HCT116 (cell line): ENCODE measurements around the gene SLC38A3. TPM values are rescaled to one million over a fixed set of nuclear protein-coding genes. Genes with fewer than 3 reads are reported as not detected.

Experiments used
- ATAC-seq: fragments of 200-7000 bp; cut with Tn5 transposase; 2 replicates; pipeline ENCODE4 v1.9.1; 2020; ENCODE audit warnings: mild to moderate bottlenecking, moderate library complexity
- BruUV-seq: library from RNA; stranded (reverse); fragments of 400-500 nt; replicated peaks from 2 replicates; lab custom pipeline; 2021; lab: Mats Ljungman, UMichigan
- CTCF ChIA-PET: fragments of 300-600 bp; sonication (Branson Sonifier 250); formaldehyde crosslinking; loops from one replicate; lab custom pipeline; 2021; ENCODE audit warnings: antibody characterized with exemption; lab: Charles Lee
- POLR2A ChIA-PET: fragments of 300-600, 350-600 bp; sonication (Branson Sonifier 250); formaldehyde crosslinking; loops from one replicate; lab custom pipeline; 2021; ENCODE audit warnings: antibody characterized with exemption; lab: Charles Lee
- RAD21 ChIA-PET, 2 experiments: fragments of 300-600 bp; sonication (Branson Sonifier 250); formaldehyde crosslinking; loops; one replicate each; lab custom pipeline; 2023; ENCODE audit warnings: low total read pairs in 2 of 2; ENCODE audit not compliant: uncharacterized antibody in 2 of 2, unreplicated experiment in 2 of 2, low non-redundant PET in 1 of 2; lab: Charles Lee
- DNase-seq: peaks from one replicate; pipeline ENCODE4 v3.0.0-alpha.2; 2010; ENCODE audit warnings: low read depth, low spot score
- H2AFZ ChIP-seq: fragments of 200-600 bp; shearing (Covaris generic), sonication (generic); 2 replicates; pipeline ENCODE4 v1.6.1; 2017; ENCODE audit warnings: low read depth, mixed run types, mixed read lengths, antibody characterized with exemption, low read length; ENCODE audit not compliant: poor library complexity, severe bottlenecking
- H3K27ac ChIP-seq: 2 replicates; pipeline ENCODE4 v1.5.1; 2012; ENCODE audit warnings: low read depth, low read length
- H3K27me3 ChIP-seq: fragments of 200-600 bp; sonication (generic); 2 replicates; pipeline ENCODE4 v1.6.1; 2016; ENCODE audit warnings: mixed run types, low read length, mixed read lengths; ENCODE audit not compliant: insufficient read depth
- H3K36me3 ChIP-seq, 2 experiments: fragments of 200-500 bp in 1 of 2; fragments of 200-600 bp in 1 of 2; sonication (Bioruptor generic) in 1 of 2; sonication (generic) in 1 of 2; 2 replicates each; pipeline versions ENCODE4 v1.5.1 to v1.6.1; 2014 to 2016; ENCODE audit warnings: low read length in 2 of 2, inconsistent platforms in 1 of 2, mixed read lengths in 1 of 2, mixed run types in 1 of 2; ENCODE audit not compliant: insufficient read depth in 2 of 2, control insufficient read depth in 1 of 2
- H3K4me1 ChIP-seq, 2 experiments: fragments of 200-600 bp in 1 of 2; sonication (generic) in 1 of 2; 2 replicates each; pipeline versions ENCODE4 v1.5.1 to v1.6.1; 2012 to 2017; ENCODE audit warnings: low read length in 2 of 2, inconsistent platforms in 1 of 2, mild to moderate bottlenecking in 1 of 2, mixed read lengths in 1 of 2, mixed run types in 1 of 2, moderate library complexity in 1 of 2; ENCODE audit not compliant: insufficient read depth in 2 of 2, control insufficient read depth in 1 of 2
- H3K4me2 ChIP-seq: fragments of 200-600 bp; sonication (generic); 2 replicates; pipeline ENCODE4 v1.6.1; 2017; ENCODE audit warnings: mixed run types, low read length, mixed read lengths
- H3K4me3 ChIP-seq, 2 experiments: fragments of 200-600 bp in 1 of 2; sonication (generic) in 1 of 2; replicated peaks in 1 of 2; 2 replicates each; pipeline ENCODE4 v1.5.1; 2011 to 2016; ENCODE audit warnings: low read length in 2 of 2, control low read depth in 1 of 2, low read depth in 1 of 2, mild to moderate bottlenecking in 1 of 2, mixed read lengths in 1 of 2, mixed run types in 1 of 2
- H3K79me2 ChIP-seq: fragments of 200-600 bp; sonication (generic); 2 replicates; pipeline ENCODE4 v1.6.1; 2017; ENCODE audit warnings: mild to moderate bottlenecking, mixed run types, low read length, moderate library complexity, mixed read lengths; ENCODE audit not compliant: insufficient read depth
- H3K9ac ChIP-seq: fragments of 200-600 bp; sonication (generic); 2 replicates; pipeline ENCODE4 v1.6.1; 2016; ENCODE audit warnings: low read length, mixed read lengths
- H3K9me2 ChIP-seq: fragments of 200-600 bp; sonication (generic), shearing (Covaris generic); 2 replicates; pipeline ENCODE4 v1.6.1; 2017; ENCODE audit warnings: mixed run types, mild to moderate bottlenecking, moderate library complexity; ENCODE audit not compliant: insufficient read depth
- H3K9me3 ChIP-seq, 2 experiments: fragments of 200-500 bp in 1 of 2; fragments of 200-600 bp in 1 of 2; sonication (Bioruptor generic) in 1 of 2; sonication (generic) in 1 of 2; 2 replicates each; pipeline ENCODE4 v1.6.1; 2014 to 2017; ENCODE audit warnings: low read length in 2 of 2, mixed read lengths in 2 of 2, inconsistent platforms in 1 of 2, low read depth in 1 of 2, mild to moderate bottlenecking in 1 of 2, mixed run types in 1 of 2, moderate library complexity in 1 of 2; ENCODE audit not compliant: control insufficient read depth in 1 of 2, insufficient read depth in 1 of 2
- H4K20me1 ChIP-seq: fragments of 200-600 bp; sonication (generic), shearing (Covaris generic); 2 replicates; pipeline ENCODE4 v1.6.1; 2017; ENCODE audit warnings: mixed run types, mild to moderate bottlenecking, moderate library complexity; ENCODE audit not compliant: insufficient read depth
- CBX3 ChIP-seq: IDR thresholded peaks from 2 replicates; pipeline ENCODE4 v1.6.1; 2012; ENCODE audit warnings: low read depth
- CTCF ChIP-seq, 3 experiments: fragments of 200-600 bp in 1 of 3; sonication (generic) in 1 of 3; IDR thresholded peaks in 2 of 3; conservative IDR thresholded peaks in 1 of 3; 2 replicates each; pipeline ENCODE4 v1.5.1; 2012 to 2017; ENCODE audit warnings: low read depth in 2 of 3, low read length in 2 of 3, antibody characterized with exemption in 1 of 3, borderline replicate concordance in 1 of 3, control low read depth in 1 of 3, mild to moderate bottlenecking in 1 of 3, mixed read lengths in 1 of 3, mixed run types in 1 of 3, moderate library complexity in 1 of 3; ENCODE audit not compliant: insufficient read depth in 1 of 3
- EGR1 ChIP-seq: IDR thresholded peaks from 2 replicates; pipeline ENCODE4 v1.6.1; 2012; ENCODE audit warnings: low read depth
- ELF1 ChIP-seq: IDR thresholded peaks from 2 replicates; pipeline ENCODE4 v1.6.1; 2012; ENCODE audit warnings: low read depth, borderline replicate concordance
- EZH2 ChIP-seq: fragments of 200-600 bp; sonication (generic); IDR thresholded peaks from 2 replicates; pipeline ENCODE4 v1.6.1; 2017; ENCODE audit warnings: antibody characterized with exemption, mixed run types
- EZH2phosphoT487 ChIP-seq: fragments of 200-600 bp; IDR thresholded peaks from 2 replicates; pipeline ENCODE4 v1.6.1; 2018; ENCODE audit warnings: antibody characterized with exemption, borderline replicate concordance
- FOSL1 ChIP-seq: IDR thresholded peaks from 2 replicates; pipeline ENCODE4 v1.6.1; 2012; ENCODE audit warnings: low read depth
- MAX ChIP-seq: IDR thresholded peaks from 2 replicates; pipeline ENCODE4 v1.6.1; 2012
- POLR2A ChIP-seq: IDR thresholded peaks from 2 replicates; pipeline ENCODE4 v1.7.0; 2011; ENCODE audit warnings: borderline replicate concordance; ENCODE audit not compliant: insufficient read depth, insufficient read length; ENCODE audit errors: extremely low read depth
- RAD21 ChIP-seq: IDR thresholded peaks from 2 replicates; pipeline ENCODE4 v1.6.1; 2012; ENCODE audit warnings: low read depth, mild to moderate bottlenecking
- REST ChIP-seq: IDR thresholded peaks from 2 replicates; pipeline ENCODE4 v1.6.1; 2012; ENCODE audit warnings: low read depth
- SIN3A ChIP-seq: IDR thresholded peaks from 2 replicates; pipeline ENCODE4 v1.6.1; 2012; ENCODE audit warnings: low read depth
- SP1 ChIP-seq: IDR thresholded peaks from 2 replicates; pipeline ENCODE4 v1.6.1; 2012; ENCODE audit warnings: low read depth
- SRF ChIP-seq: IDR thresholded peaks from 2 replicates; pipeline ENCODE4 v1.6.1; 2012; ENCODE audit warnings: low read depth
- YY1 ChIP-seq: IDR thresholded peaks from 2 replicates; pipeline ENCODE4 v1.6.1; 2011; ENCODE audit warnings: low read length, low read depth, moderate library complexity, mild to moderate bottlenecking; ENCODE audit not compliant: insufficient replicate concordance; ENCODE audit errors: extremely low read depth
- ZFX ChIP-seq: fragments of 450-650 bp; IDR thresholded peaks from 2 replicates; pipeline ENCODE4 v1.6.1; 2017
- intact Hi-C: fragments of 100-400 bp; cut with micrococcal nuclease; formaldehyde crosslinking; loops from 2 replicates; pipeline ENCODE4 v1.10.0; 2022
- total RNA-seq: library from RNA; stranded (reverse); gene quantifications from one replicate; pipeline ENCODE4 v1.2.1, GENCODE V29; 2021; ENCODE audit not compliant: unreplicated experiment

The SLC38A3 gene
- total RNA-seq, 1 experiment from 2014 or later: 3.1 TPM

GRCh38 chr3:50220109-50220508, 15.0 kb downstream of the SLC38A3 start (continued):
- TF ChIP-seq SIN3A (no peak), FOSL1 (no peak), ZFX (no peak)

GRCh38 chr3:50221051-50221410, 16.0 kb downstream of the SLC38A3 start:
- intact Hi-C loops: no loop called here
- POLR2A ChIA-PET: no interaction called here
- ATAC-seq (no peak), DNase-seq (no peak)
- Histone ChIP-seq H2AFZ (no peak overlapping the region), H3K27me3 (no peaks in the 10 kb centered on the region), H3K4me3 (no peak overlapping the region), H3K27ac (no peak overlapping the region), H3K79me2 (no peaks in the 10 kb centered on the region), H3K9me3 (no peaks in the 10 kb centered on the region), H3K4me1 (peaks cover 2 to 6% of the 10 kb centered on the region in 2 experiments; a peak in 2 of 4 replicates), H3K9me2 (no peaks in the 10 kb centered on the region), H3K4me2 (no peak overlapping the region), H3K36me3 (no peaks in the 10 kb centered on the region), H4K20me1 (no peaks in the 10 kb centered on the region), H3K9ac (no peak overlapping the region)
- TF ChIP-seq CTCF (IDR thresholded peaks at IDR 0.05 in 2 of 3, conservative IDR thresholded peaks at IDR 0.05 in 1 of 3; ENCODE audit: borderline replicate concordance in 1 of 3, insufficient read depth in 1 of 3, low read depth in 2 of 3, low read length in 2 of 3) (no peak), EZH2 (no peak), EGR1 (no peak), MAX (no peak), CBX3 (no peak), RAD21 (no peak), SIN3A (no peak), SP1 (no peak), POLR2A (no peak), EZH2phosphoT487 (no peak), ELF1 (no peak), REST (no peak), SRF (no peak), YY1 (no peak)
- BruUV-seq: no TSS peak
- RAD21 ChIA-PET: interaction anchor here in 1 of 2 experiments (1.7 kb wide), 1 partner anchor 26 kb away, joined by 9 read pairs; no protein-coding TSS in a partner anchor
- CTCF ChIA-PET: interaction anchor here (4.1 kb wide), 1 partner anchor 26 kb away, joined by 26 read pairs; no protein-coding TSS in a partner anchor
